Gastrocnemius medialis (tissue), 4 donors: Measurements from ENCODE around the gene MLLT11. TPM values are rescaled to one million over a fixed set of nuclear protein-coding genes. Genes with fewer than 3 reads are reported as not detected.
A peak's percentile ranks its signal among the peaks of the same experiment; 100 is the strongest.

Experiments
- ATAC-seq, 2 donors: fragments of 150-250 bp; one replicate each; pipeline ENCODE4 v1.9.1; 2016
- DNase-seq, 2 donors: peaks; one replicate each; pipeline ENCODE4 v3.0.0-alpha.2; 2019
- H3K27ac ChIP-seq, 4 donors: fragments of 200-600 bp; sonication (generic); 1 replicate in 1 of 4; 2 replicates in 3 of 4; pipeline ENCODE4 v1.5.1; 2016 to 2018; ENCODE audit warnings: mild to moderate bottlenecking in 2 of 4, moderate library complexity in 1 of 4
- H3K27me3 ChIP-seq, 3 donors: fragments of 200-600 bp; sonication (generic) in 2 of 3; 1 replicate in 1 of 3; 2 replicates in 2 of 3; pipeline versions ENCODE4 v1.5.1 to v1.6.0; 2016 to 2019; ENCODE audit warnings: mild to moderate bottlenecking in 1 of 3, moderate library complexity in 1 of 3
- H3K36me3 ChIP-seq, 2 donors: fragments of 200-600 bp; sonication (generic) in 1 of 2; one replicate each; pipeline ENCODE4 v1.5.1; 2017 to 2018
- H3K4me1 ChIP-seq, 2 donors: fragments of 200-600 bp; sonication (generic) in 1 of 2; one replicate each; pipeline ENCODE4 v1.5.1; 2016 to 2017; ENCODE audit warnings: mild to moderate bottlenecking in 2 of 2
- H3K4me3 ChIP-seq, 4 donors: fragments of 200-600 bp; sonication (generic) in 3 of 4; 1 replicate in 1 of 4; 2 replicates in 3 of 4; pipeline ENCODE4 v1.5.1; 2016 to 2019; ENCODE audit warnings: mild to moderate bottlenecking in 2 of 4
- H3K9me3 ChIP-seq, 3 donors: fragments of 200-600 bp; sonication (generic) in 2 of 3; 1 replicate in 1 of 3; 2 replicates in 2 of 3; pipeline ENCODE4 v1.5.1; 2016 to 2019
- POLR2A ChIP-seq, 2 donors: fragments of 450-650 bp; IDR thresholded peaks; one replicate each; pipeline ENCODE4 v1.6.1; 2017; ENCODE audit warnings: antibody characterized with exemption in 2 of 2, mild to moderate bottlenecking in 2 of 2, moderate library complexity in 2 of 2
- in situ Hi-C, 4 donors: fragments of 200-750 bp; cut with MboI; loops; one replicate each; pipeline versions ENCODE4 v1.15.0 to v1.8.0; 2017; ENCODE audit warnings: low sequenced_read_pairs in 4 of 4
- intact Hi-C: fragments of 100-400 bp; cut with DNase I; formaldehyde crosslinking; loops from one replicate; pipeline ENCODE4 v1.15.1; 2023; ENCODE audit warnings: low total_unique reads
- total RNA-seq, 4 donors: library from RNA; depleted of rRNA; stranded (reverse); fragments of >200 nt; gene quantifications; one replicate each; pipeline versions ENCODE4 v1.1.0 to v1.2.3, GENCODE V29; 2016
- TF ChIP-seq, protein P1 (sequence below), 5 experiments: fragments of 450-650 bp in 3 of 5; fragments of 200-600 bp in 2 of 5; sonication (generic) in 2 of 5; IDR thresholded peaks in 4 of 5; conservative IDR thresholded peaks in 1 of 5; 1 replicate in 4 of 5; 2 replicates in 1 of 5; pipeline ENCODE4 v1.5.1; 2016 to 2019; ENCODE audit warnings: antibody characterized with exemption in 5 of 5, mild to moderate bottlenecking in 3 of 5, moderate library complexity in 3 of 5

The MLLT11 gene
- total RNA-seq, 4 donors from 2014 or later, result 1.5 to 9.2 (median 5.4) TPM

DNA sequence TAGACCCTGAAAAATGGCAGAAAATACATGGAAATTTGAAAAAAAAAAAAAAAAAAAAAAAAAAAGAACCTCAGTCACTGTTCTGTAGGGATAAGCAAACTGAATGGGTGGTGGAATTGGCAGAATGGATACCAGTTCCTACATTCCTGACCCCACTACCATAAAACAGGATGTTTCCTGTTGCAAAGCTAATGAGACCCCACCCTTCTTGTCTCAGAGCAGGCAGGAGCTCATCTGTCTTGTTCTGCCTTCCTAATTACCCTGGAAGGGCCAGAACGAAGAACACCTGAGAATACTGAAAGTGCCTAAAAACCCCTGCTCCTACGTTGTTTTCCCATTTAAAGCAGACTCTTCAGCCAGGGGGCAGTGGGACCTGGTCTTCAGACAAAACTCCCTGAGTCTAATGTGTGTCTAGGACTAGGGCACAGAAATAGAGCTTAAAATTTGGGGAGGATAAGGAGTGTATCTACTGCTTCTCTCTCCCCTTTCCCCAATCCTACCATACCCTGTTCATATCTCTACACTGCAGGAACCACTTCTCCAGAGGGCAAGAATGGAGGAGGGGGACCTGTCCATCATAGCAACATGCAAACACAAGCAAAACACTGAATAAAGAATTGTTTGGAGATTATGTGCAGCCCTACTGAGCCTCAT, 8.7 kb upstream of the MLLT11 start:
- TF ChIP-seq POLR2A (IDR thresholded peaks at IDR 0.05), result no peak
- TF ChIP-seq, protein P1, sequence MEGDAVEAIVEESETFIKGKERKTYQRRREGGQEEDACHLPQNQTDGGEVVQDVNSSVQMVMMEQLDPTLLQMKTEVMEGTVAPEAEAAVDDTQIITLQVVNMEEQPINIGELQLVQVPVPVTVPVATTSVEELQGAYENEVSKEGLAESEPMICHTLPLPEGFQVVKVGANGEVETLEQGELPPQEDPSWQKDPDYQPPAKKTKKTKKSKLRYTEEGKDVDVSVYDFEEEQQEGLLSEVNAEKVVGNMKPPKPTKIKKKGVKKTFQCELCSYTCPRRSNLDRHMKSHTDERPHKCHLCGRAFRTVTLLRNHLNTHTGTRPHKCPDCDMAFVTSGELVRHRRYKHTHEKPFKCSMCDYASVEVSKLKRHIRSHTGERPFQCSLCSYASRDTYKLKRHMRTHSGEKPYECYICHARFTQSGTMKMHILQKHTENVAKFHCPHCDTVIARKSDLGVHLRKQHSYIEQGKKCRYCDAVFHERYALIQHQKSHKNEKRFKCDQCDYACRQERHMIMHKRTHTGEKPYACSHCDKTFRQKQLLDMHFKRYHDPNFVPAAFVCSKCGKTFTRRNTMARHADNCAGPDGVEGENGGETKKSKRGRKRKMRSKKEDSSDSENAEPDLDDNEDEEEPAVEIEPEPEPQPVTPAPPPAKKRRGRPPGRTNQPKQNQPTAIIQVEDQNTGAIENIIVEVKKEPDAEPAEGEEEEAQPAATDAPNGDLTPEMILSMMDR (IDR thresholded peaks at IDR 0.05 in 4 of 5, conservative IDR thresholded peaks at IDR 0.05 in 1 of 5), result no peak
- Histone ChIP-seq H3K27me3 (no peaks in the 10 kb centered on the region), H3K36me3 (peaks cover 6 to 49% of the 10 kb centered on the region in 2 donors), H3K27ac (no peak overlapping the region), H3K4me3 (no peak overlapping the region), H3K9me3 (no peaks in the 10 kb centered on the region), H3K4me1 (peaks cover 13 to 24% of the 10 kb centered on the region in 2 donors)
- ATAC-seq (no peak), DNase-seq (no peak)
- in situ Hi-C loops, result no loop called here
- intact Hi-C loops, result no loop called here

DNA sequence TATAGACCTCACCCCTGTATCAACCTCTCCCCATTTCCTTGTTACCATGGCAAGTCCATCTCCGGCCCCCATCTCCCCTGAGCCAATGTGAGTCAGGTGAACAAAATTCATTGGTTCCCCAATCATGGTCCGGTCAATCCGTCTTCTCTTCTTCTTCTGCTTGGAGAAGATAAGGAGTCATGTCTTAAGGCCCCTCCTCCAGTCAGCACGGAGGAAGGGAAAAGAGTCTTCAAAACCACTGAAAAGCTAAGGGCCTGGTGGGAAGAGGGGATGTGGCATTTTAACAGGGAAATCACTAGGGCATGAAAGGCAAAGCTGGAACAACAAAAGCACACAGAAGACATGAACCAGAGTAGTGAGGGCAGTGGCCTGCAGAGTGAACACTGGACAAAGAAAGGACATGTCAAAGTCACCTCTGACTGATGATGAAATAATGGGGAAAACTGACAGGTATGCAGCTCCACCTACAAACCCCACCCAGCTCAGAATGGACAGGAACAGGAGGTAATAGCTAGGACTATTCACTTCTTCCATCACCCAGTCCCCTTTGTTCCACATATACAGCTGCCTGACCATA, 5.1 kb upstream of the MLLT11 start:
- DNase-seq (no peak), ATAC-seq (no peak)
- H3K36me3 ChIP-seq, result peaks cover 6 to 49% of the 10 kb centered on the region in 2 donors
- H3K27me3 ChIP-seq, result no peaks in the 10 kb centered on the region
- no peak overlapping the region for H3K4me3 ChIP-seq
- H3K9me3 ChIP-seq, result no peaks in the 10 kb centered on the region
- peaks cover 28 to 31% of the 10 kb centered on the region in 2 donors for H3K4me1 ChIP-seq
- intact Hi-C loops (loop anchor here (5.0 kb wide), 1 partner anchor 48 kb away; the partner anchor contains the start of genes MINDY1 and PRUNE1), in situ Hi-C loops (no loop called here)
- H3K27ac ChIP-seq, result peak overlapping the region; percentile 90 to 98 (median 94)
- TF ChIP-seq, protein P1 (IDR thresholded peaks at IDR 0.05 in 4 of 5, conservative IDR thresholded peaks at IDR 0.05 in 1 of 5), result no peak
- no peak for TF ChIP-seq POLR2A (IDR thresholded peaks at IDR 0.05)

DNA sequence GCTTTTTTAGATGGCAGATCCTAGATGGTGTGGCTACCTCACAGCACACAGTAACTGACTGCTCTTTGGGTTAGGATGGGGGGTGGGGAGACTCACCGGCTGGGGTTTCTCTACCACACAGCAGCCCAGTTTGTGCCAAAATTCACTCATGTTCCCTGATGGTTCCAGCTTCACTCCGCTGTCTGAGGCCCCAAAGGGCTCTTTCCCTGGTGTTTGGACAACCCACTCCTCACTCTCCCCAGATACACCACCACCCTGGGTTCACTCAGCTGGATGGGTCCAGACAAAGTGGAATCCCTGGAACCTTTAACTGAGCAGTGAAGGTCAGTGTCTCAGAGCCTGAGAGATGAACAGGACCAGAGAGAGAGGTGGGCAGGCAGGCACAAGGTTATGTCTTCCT, 4.6 kb upstream of the MLLT11 start:
- intact Hi-C loops, result loop anchor here (5.0 kb wide), 1 partner anchor 48 kb away; the partner anchor contains the start of genes MINDY1 and PRUNE1
- no peak overlapping the region for H3K4me3 ChIP-seq
- no peaks in the 10 kb centered on the region for H3K9me3 ChIP-seq

DNA sequence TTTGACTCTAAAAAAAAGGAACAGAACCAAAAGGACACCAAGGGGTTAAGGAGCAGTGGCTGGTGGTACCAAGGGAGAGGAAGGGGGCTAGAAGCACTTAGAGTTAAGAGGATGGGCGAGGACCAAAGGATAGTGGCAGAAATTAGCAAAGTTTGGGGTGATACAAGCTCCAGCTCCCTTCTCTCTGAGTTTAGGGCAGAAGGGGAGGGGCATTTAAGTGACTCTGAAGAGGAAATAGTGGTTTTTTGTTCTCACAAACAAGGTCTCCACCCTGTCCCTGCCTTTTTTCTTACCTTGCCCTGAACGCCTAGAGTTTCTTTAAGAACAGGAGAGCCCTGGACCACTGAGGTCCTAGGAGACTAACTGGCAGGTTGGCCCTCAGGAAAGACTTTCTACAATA, 4.0 kb upstream of the MLLT11 start:
- no peak for DNase-seq
- TF ChIP-seq, protein P1 (IDR thresholded peaks at IDR 0.05 in 4 of 5, conservative IDR thresholded peaks at IDR 0.05 in 1 of 5), result no peak
- TF ChIP-seq POLR2A (IDR thresholded peaks at IDR 0.05), result peak in 1 of 2 donors; percentile 5
- peak overlapping the region in 1 of 4 donors; percentile 94 for H3K4me3 ChIP-seq
- H3K27me3 ChIP-seq, result no peaks in the 10 kb centered on the region
- peak overlapping the region; percentile 90 to 98 (median 94) for H3K27ac ChIP-seq
- no peak for ATAC-seq
- no peaks in the 10 kb centered on the region for H3K9me3 ChIP-seq
- H3K4me1 ChIP-seq, result peaks cover 28 to 35% of the 10 kb centered on the region in 2 donors
- H3K36me3 ChIP-seq, result peaks cover 6 to 49% of the 10 kb centered on the region in 2 donors
- in situ Hi-C loops, result no loop called here
- intact Hi-C loops, result loop anchor here (5.0 kb wide), 1 partner anchor 49 kb away; the partner anchor contains the start of genes MINDY1 and PRUNE1

More for the DNA sequence above, 4.6 kb upstream of the MLLT11 start:
- Histone ChIP-seq H3K27me3 (no peaks in the 10 kb centered on the region), H3K36me3 (peaks cover 6 to 49% of the 10 kb centered on the region in 2 donors), H3K27ac (peak overlapping the region; percentile 90 to 98 (median 94)), H3K4me1 (peaks cover 28 to 35% of the 10 kb centered on the region in 2 donors)
- DNase-seq (no peak), ATAC-seq (no peak)
- TF ChIP-seq, protein P1 (IDR thresholded peaks at IDR 0.05 in 4 of 5, conservative IDR thresholded peaks at IDR 0.05 in 1 of 5), result no peak
- TF ChIP-seq POLR2A (IDR thresholded peaks at IDR 0.05), result no peak
- in situ Hi-C loops, result no loop called here
